Fibroblast of the aortic adventitia (primary cell): Measurements from ENCODE around the gene ABHD16B. TPM values are rescaled to one million over a fixed set of nuclear protein-coding genes. Genes with fewer than 3 reads are reported as not detected.

ENCODE experiments used
- DNase-seq: peaks from one replicate; pipeline ENCODE4 v3.0.0-alpha.2; 2010; ENCODE audit warnings: low read depth
- H3K4me3 ChIP-seq: 2 replicates; pipeline ENCODE4 v1.5.1; 2011; ENCODE audit warnings: low read depth, mild to moderate bottlenecking, control low read depth, low read length, moderate library complexity
- CTCF ChIP-seq: IDR thresholded peaks from 2 replicates; pipeline ENCODE4 v1.5.1; 2011; ENCODE audit warnings: mild to moderate bottlenecking, low read length, control low read depth, inconsistent platforms; ENCODE audit not compliant: insufficient read depth
- total RNA-seq: library from RNA; depleted of rRNA; stranded (reverse); fragments of >200 nt; gene quantifications from 2 replicates; pipeline ENCODE4 v1.2.3, GENCODE V29; 2012; ENCODE audit warnings: low replicate concordance

The ABHD16B gene
- not detected in 2 replicates for total RNA-seq

GRCh38 chr20:63861365-63861934, at the start of gene ABHD16B:
TSS of gene ABHD16B (plus strand) at chr20:63861498. CDS start at chr20:63861541, 43 bp downstream.
- no peak for DNase-seq
- no peak within 1 kb of the TSS for H3K4me3 ChIP-seq
- TF ChIP-seq CTCF: no peak

- no peak for TF ChIP-seq CTCF
- DNase-seq: no peak
- no peak overlapping the region for H3K4me3 ChIP-seq
Measured at GRCh38 chr20:63814891-63815614, 46.2 kb upstream of the ABHD16B start.

- H3K4me3 ChIP-seq: no peak overlapping the region
- no peak for TF ChIP-seq CTCF
- no peak for DNase-seq
Measured at GRCh38 chr20:63815615-63816253, 45.6 kb upstream of the ABHD16B start.

GRCh38 chr20:63819224-63819921, 41.9 kb upstream of the ABHD16B start:
- TF ChIP-seq CTCF: peak; percentile 41
- DNase-seq: peak; percentile 46
- no peak overlapping the region for H3K4me3 ChIP-seq

- no peak for DNase-seq
- H3K4me3 ChIP-seq: no peak overlapping the region
- TF ChIP-seq CTCF: no peak
Measured at GRCh38 chr20:63821811-63822210, 39.5 kb upstream of the ABHD16B start.

- H3K4me3 ChIP-seq: no peak overlapping the region
- no peak for TF ChIP-seq CTCF
- no peak for DNase-seq
Measured at GRCh38 chr20:63822276-63822696, 39.0 kb upstream of the ABHD16B start.
